K562 (cell line): ENCODE measurements around the gene PLCD1. TPM values are rescaled to one million over a fixed set of nuclear protein-coding genes. Genes with fewer than 3 reads are reported as not detected.

Source experiments
- HMGN3 ChIP-seq: IDR thresholded peaks from 2 replicates; pipeline ENCODE4 v1.6.1; 2011; ENCODE audit warnings: borderline replicate concordance, low read depth, mild to moderate bottlenecking, mixed read lengths, low read length; ENCODE audit not compliant: insufficient read length; ENCODE audit errors: extremely low read depth
- RERE ChIP-seq: sonication (generic); formaldehyde crosslinking; IDR thresholded peaks from 2 replicates; pipeline ENCODE4 v1.8.0; 2023; ENCODE audit warnings: missing genetic modification reagents, mild to moderate bottlenecking, borderline replicate concordance
- SMAD2 ChIP-seq: fragments of 150-350 bp; IDR thresholded peaks from 2 replicates; pipeline ENCODE4 v1.6.1; 2014; ENCODE audit warnings: low read depth, mild to moderate bottlenecking, low read length
- ZBTB26 ChIP-seq: fragments of 450-650 bp; formaldehyde crosslinking; IDR thresholded peaks from 2 replicates; pipeline ENCODE4 v1.4.0; 2022; ENCODE audit warnings: missing genetic modification characterization
- ZBTB49 ChIP-seq: sonication (generic); formaldehyde crosslinking; IDR thresholded peaks from 2 replicates; pipeline ENCODE4 v1.8.0; 2022; ENCODE audit warnings: missing genetic modification reagents, mild to moderate bottlenecking, borderline replicate concordance
- ZC3H4 ChIP-seq: sonication (generic); formaldehyde crosslinking; IDR thresholded peaks from 2 replicates; pipeline ENCODE4 v1.9.0; 2021; ENCODE audit warnings: missing genetic modification reagents, borderline replicate concordance
- ZNF512 ChIP-seq: IDR thresholded peaks from 2 replicates; pipeline ENCODE4 v1.6.1; 2016; ENCODE audit warnings: missing genetic modification characterization, missing compliant biosample characterization
- ZNF583 ChIP-seq: fragments of 250-450 bp; sonication (Bioruptor Pico); IDR thresholded peaks from 2 replicates; pipeline ENCODE4 v1.4.0; 2020
- ZNF592 ChIP-seq: fragments of 450-650 bp; IDR thresholded peaks from 2 replicates; pipeline ENCODE4 v1.6.1; 2017; ENCODE audit warnings: antibody characterized with exemption, mild to moderate bottlenecking
- polyA plus RNA-seq, 8 experiments: library from polyadenylated mRNA; depleted of rRNA in 4 of 8; stranded (reverse) in 5 of 8; unstranded in 3 of 8; fragments of >200 nt; fragmentation: Nextera tagmentation in 2 of 8; fragmentation: Illumina TruSeq in 1 of 8; extraction: Ambion mirVana in 2 of 8; extraction: Trizol in 1 of 8; gene quantifications; 2 replicates each; pipeline versions ENCODE4 v1.2.1 to v1.2.3, GENCODE V29; 2011 to 2014; ENCODE audit warnings: inconsistent platforms in 1 of 8, missing spikeins in 1 of 8
- total RNA-seq, 7 experiments: library from RNA; depleted of rRNA in 6 of 7; stranded (reverse); fragments of >200 nt in 6 of 7; fragmentation: Illumina TruSeq in 2 of 7; extraction: Trizol in 2 of 7; gene quantifications; 2 replicates each; pipeline versions ENCODE4 v1.2.1 to v1.2.3, GENCODE V29; 2011 to 2021; ENCODE audit warnings: low replicate concordance in 1 of 7

PLCD1 gene
- total and polyA plus RNA-seq, 9 of the 15 experiments (the other 6 are each of a cell fraction or from before 2014, with no cell fraction given), result 5.4 to 209 (median 116) TPM

DNA sequence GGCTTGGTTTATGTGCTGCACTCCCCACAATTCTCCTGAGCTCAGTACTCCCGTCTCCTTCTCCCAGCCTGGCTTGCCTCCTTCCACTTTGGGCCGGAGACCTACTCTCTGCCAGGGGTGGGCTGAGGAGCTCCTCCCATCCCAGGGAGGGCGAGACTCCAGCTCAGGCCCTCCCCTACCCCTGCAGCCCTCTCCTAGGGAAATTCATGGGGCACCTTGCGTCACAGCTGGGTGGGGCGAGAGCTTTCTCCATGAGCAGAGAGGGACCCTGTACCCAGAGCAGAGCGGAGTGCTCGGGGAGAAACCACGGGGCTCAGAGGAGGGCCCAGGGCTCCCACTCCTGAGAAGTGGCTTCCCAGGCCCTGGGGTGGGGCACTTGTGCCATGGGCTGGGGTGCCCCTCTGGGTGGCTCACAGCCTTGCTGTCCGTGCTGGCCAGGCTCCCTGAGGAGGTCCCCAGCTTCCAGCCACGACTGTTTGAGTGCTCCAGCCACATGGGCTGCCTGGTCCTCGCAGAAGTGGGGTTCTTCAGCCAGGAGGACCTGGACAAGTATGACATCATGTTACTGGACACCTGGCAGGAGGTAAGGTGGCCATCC, 25.5 kb downstream of the PLCD1 start (continued):
- no peak for TF ChIP-seq ZBTB49 (CRISPR knock-in tag)
- TF ChIP-seq ZC3H4, result 0 out of 2 replicates have a peak, but pooled peaks have one; percentile 32
- no peak for TF ChIP-seq ZNF583 (CRISPR knock-in tag)
- TF ChIP-seq RERE (CRISPR knock-in tag), result 0 out of 2 replicates have a peak, but pooled peaks have one; percentile 76
- no peak for TF ChIP-seq ZNF512 (tag)
- TF ChIP-seq ZNF592, result no peak
- no peak for TF ChIP-seq SMAD2
- no peak for TF ChIP-seq HMGN3
- no peak for TF ChIP-seq ZBTB26 (CRISPR knock-in tag)
